NCI-H2171 (cell line): ENCODE data around the gene VPS45.
"Not testable (repeated sequence)": the region's sequence is repeated elsewhere in the genome, so short reads cannot be mapped to it uniquely, and the experiment has no call there.

Source experiments
- DNase-seq: peaks from one replicate; lab custom pipeline; 2025; lab: John Stamatoyannopoulos, UW

The VPS45 gene

DNA sequence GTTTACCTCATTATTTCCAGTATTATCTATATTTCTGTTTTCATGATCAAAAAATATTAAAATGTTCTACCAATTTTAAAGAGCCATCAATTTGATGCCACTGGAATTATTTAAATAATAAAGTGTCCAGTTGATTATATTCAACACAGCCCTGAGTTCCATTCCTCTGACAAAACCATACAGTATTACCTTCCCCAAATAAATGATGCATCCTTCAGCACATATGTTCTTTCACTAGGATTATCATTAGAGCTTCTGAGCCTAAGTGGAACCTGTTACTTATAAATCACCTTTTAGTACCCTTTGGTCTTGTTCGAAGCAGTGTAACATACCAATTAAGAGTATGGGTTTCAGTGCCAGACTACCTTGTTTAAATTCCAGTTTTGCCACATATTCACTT, 64.8 kb downstream of the VPS45 start:
- DNase-seq = no peak

DNA sequence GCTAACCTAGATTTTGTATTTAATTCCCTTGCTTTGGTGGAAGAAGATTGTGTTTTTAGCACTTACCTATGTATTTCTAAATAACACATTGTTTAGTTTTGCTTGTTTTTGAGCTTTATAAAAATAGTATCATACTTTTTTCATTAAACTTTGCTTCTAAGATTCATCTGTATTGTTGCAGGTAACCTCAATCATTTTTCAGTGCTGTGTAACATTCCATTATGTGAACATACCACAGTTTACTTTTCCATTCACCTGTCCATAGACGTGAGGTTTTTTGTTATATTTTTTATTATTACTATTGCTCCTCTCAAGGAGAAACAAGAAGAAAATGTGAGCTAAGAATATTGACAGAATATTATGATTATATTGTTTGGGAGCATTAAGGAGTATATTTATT, 67.0 kb downstream of the VPS45 start:
- no peak for DNase-seq

DNA sequence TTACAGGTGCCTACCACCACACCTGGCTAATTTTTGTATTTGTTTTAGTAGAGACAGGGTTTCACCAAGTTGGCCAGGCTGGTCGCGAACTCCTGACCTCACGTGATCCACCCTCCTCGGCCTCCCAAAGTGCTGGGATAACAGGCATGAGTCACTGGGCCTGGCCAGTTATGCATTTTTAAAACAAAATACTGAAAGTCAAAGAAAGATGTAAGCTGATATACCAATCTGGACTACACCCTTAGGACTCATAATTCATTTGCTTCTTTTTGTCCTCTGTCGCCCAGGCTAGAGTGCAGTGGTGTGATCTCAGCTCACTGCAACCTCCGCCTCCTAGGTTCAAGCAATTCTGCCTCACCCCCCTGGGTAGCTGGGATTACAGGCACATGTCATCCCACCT, 67.8 kb downstream of the VPS45 start:
- DNase-seq = not testable (repeated sequence)

DNA sequence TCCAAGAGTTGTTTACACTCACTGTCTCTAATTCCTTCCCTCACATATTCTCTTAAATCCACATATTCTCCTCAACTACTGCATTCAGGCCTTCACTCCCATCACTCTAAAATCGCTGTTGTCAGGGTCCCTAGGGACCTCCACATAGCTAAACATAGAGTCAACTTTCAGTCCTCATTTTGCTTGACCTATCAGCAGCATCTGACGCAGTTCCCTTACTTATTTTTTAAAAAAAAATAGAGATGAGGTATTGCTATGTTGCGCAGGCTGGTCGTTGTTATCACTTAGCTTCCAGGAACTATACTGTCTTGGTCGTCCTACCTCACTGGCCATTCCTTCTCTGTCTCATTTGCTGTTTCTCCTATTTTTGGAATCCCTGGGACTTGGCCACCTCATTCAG, 70.5 kb downstream of the VPS45 start:
- DNase-seq = no peak

DNA sequence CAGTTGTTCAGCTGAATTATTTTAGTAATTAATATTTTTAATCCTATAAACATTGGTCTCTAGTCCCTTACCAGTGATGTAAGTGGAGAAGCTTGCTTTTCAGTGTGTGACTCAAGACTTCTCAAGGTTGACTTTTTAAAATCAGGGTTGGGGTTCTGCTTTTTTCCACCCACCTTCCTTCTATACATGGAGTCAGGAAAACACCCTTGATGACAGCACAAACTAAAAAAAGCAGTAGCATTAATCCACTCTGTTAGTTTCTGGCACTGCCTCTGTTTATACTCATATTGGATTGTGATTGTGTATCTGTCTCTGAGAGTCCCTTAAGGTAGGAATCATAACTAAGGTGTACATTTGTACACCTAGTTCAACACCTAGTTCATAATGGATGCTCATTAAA, 73.9 kb downstream of the VPS45 start:
- DNase-seq = no peak

DNA sequence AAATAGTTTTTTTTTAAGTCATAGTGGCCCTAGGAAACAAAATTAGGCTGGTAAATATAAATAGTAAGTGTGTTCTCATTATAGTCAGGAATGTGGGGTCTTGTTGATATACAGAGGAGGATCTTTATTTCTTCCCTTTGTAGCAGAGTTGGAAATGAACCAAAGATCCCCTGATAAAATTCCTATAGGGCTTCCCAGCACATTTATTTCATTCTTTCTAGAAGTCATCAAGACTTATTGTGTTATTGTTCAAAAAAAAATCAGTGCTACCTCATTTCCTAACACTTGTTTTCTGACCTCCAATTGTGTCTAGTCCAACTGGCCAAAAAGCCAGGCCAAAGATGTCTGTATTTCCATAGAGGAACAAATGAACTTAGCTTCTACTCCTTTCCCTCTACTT, 74.5 kb downstream of the VPS45 start:
- DNase-seq = no peak

DNA sequence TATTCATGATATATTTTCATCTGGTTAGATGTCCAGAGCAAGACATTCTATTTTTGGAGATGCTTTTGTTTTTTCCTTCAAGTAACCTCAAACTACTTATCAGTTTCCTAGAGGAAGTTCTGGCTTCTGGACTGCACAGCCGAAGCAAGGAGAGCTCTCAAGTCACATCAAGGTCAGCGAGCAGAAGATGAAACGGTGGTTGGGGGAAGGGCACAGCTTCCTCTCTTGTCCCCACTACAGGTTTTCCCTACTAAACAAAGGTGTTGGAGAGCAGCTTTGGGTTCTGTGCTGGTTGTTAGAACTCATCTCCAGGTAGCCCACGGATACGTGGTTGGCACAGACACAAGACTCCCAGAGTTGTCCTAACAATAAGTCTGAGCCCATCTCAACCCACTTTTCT, 77.0 kb downstream of the VPS45 start:
- DNase-seq = no peak

DNA sequence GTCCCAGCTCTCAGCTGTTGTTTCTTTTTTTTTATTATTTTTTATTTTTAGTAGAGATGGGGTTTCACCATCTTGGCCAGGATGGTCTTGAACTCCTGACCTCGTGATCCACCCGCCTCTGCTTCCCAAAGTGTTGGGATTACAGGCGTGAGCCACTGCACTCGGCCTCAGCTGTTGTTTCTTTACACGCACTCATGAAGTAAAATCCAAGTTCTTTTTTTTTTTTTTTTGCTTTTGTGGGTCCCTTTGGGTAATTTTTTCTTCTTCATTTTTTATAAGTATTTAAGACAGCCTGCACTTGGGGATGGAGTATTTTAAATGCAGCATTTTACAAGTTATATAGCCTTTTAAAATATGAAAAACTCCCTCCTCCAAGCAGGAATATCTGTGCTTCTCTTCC, 78.4 kb downstream of the VPS45 start:
- not testable (repeated sequence) for DNase-seq

DNA sequence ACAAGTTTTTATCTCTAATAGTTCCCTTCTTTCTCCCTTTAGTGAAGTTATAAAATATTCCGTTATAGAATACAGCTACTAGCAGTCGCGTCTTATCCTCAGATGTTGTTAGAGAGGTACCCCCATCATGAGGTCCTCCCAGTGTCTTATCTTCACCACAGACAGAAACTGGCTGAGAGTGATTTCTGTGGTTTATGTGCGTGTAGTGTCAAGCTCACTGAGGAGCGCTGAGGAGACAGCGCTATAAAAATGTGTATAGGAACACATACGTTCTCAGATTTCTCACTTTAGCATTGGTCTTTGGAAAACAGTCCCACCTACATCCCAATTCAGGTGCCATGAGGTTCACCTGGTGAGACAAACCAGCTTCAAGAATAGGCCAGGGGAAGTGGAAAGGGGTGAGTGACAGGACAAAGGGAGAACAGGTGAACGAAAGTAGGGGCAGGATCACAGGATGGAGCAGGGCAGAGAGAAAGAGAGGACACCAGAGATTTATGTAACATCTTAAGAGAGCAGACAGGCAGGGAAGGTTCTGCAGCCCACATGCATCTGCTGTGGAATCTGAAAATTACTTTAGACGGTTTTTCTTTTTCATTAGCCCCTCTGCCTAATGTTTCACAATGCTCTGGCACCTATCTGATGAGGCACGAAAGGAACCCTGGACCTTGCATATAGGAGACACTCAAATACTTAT, 79.4 kb downstream of the VPS45 start:
- no peak for DNase-seq

DNA sequence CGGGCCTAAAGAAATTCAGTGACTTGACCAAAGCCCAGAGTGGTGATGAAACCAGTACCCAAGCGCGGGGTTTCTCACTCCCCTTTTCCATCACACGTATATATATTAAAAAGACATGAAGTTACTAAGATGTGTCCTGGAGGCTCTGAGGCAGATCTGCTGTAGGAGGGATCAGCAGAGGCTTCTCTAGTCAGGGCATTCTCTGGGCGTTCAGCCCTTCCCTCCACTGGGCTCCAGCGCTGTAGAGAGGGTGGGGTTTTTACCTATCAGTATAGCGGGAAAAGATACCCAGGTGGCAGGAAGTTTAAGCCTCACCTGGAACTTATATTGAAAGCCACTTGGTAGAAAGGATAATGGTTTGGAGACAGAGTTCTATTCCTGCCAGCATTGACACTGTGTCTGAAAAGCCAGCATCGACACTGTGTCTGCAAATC, 81.3 kb downstream of the VPS45 start:
- no peak for DNase-seq

DNA sequence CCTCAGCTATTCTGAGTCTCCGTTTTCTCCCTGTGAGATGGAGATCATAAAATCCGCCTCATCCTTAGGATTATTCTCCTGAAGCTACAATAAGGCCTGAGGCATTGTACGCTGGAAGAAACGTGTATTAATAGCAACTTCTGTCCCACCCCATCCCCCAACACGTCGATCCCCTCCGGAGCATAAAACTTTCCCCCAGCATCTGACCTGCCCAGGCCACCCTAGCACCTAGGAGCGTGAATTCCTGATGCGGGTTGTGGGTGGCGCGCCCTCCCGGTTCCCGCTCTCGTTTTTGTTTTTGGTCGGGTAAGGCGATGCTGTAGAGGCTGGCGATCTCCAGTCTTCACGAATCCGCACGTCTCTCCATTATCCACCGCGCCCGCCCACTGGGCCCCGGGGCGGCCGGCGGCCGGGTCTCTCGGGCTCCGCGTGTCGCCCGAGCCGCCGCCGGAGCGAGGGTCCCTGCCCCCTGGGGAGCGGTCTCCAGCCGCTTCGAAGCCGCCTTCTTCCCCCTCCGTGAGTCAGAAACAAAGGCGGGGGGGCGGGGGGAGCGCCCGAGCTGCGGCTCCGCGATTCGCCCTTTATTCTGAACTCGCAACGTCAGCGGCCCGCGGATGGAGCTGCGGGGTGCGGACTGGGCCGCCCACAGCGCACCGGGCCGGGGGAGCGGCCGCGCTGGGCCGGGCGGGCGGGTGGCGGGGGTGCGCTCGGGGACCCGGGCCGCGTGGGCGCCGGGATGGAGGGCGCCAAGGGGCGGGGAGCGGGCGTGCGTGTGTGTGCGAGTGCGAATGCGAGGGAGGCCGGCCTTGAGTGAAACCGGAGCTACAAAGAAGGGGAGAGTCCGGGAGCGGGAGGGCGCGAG, 81.9 kb downstream of the VPS45 start, which contains the start of gene PLEKHO1:
Gene PLEKHO1 (plus strand): TSS at position 646 of the 862 bp plus-strand sequence. CDS start 342 bp downstream, outside the sequence.
- peak; percentile 64 for DNase-seq

DNA sequence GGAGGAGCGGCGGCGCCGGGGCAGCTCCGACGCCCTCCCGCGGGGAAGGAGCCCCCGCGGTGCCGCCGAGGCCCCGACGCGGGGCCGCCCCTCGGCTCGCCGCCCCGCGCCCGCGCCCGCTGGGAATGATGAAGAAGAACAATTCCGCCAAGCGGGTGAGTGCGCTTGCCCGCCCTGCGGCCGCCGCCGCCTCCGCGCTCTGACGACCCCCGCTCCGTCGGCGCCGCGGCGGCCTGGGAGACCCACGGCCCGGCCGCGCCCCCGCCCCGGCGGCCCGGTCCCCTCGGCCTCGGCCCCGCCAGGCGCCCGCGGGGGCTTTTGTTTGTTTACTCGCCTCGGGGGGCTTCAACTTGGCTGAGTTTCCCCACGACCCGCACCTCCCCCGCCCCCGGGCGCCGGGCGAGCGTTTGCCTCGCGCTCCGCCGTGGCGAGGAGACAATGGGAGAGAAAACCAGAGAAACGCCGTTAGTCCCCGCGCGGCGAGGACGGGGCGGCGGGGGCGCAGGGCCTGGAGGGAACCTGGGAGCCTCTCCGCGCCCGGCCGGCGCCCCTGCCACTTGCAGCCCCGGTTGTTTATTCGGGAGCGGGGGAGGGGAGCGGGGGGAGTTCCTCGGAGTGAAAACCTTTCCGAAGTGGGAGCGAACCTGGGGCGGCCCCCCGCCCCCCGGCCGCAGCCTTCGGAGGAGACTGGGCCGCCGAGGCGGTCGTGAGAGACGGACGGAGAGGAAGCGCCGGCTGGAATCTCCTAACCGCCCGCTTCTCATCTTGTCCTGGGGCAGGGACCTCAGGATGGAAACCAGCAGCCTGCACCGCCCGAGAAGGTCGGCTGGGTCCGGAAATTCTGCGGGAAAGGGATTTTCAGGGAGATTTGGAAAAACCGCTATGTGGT, 82.8 kb downstream of the VPS45 start:
- DNase-seq = no peak

DNA sequence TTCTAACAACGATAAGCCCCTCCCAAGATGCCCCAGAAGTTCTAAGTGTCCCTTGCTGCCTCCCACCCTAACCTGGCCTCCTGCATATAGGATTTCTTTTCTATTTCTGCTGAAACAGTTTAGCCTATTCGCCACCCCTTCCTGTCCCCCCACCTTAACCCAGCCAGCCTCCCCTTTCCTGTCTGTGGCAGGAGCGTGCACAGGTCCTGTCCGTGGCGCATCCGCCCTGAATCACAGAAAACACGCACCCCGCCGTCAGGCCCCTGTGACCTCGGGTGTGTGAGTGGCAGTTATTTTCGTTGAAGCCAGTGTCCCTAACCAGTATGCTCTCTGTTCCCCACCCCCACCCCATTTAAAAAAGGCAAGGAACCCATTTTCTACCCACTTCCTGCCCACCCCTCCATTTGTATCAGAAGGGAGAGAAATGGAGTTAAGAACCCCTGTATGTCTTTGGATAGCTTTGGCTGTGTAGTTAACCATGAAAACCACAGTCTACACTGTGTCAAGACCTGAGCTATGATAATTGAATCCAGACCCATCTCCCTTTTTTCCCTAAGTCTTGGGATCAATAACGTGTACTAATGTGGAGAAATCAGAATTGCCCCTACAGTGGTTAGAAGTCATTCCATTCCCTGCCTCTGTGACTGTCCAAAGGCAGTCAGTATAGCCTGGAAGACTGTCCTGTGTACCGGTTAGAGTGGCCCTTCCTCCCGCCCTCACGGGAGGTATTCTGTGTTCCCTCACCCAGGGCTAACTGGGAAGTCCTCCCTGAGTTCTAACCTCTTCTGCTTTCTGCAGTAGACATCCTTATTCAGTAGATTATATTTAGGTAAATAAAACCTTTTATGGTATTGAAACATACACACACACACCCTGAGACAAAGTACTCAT, 84.0 kb downstream of the VPS45 start:
- DNase-seq = no peak

DNA sequence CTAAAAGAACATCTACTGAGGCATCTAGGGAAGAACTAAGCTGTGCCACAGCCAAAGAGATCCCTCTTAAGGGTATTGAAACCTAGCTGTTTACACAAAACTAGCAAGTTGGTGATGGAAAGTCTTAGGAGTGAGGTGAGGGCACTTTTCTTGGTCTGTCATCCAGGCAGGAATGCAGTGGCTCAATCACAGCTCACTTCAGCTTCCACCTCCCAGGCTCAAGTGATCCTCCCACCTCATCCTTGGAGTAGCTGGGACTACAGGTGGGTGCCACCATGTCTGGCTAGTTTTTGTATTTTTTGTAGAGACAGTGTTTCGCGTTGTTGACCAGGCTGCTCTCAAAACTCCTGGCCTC, 84.6 kb downstream of the VPS45 start:
- no peak for DNase-seq

DNA sequence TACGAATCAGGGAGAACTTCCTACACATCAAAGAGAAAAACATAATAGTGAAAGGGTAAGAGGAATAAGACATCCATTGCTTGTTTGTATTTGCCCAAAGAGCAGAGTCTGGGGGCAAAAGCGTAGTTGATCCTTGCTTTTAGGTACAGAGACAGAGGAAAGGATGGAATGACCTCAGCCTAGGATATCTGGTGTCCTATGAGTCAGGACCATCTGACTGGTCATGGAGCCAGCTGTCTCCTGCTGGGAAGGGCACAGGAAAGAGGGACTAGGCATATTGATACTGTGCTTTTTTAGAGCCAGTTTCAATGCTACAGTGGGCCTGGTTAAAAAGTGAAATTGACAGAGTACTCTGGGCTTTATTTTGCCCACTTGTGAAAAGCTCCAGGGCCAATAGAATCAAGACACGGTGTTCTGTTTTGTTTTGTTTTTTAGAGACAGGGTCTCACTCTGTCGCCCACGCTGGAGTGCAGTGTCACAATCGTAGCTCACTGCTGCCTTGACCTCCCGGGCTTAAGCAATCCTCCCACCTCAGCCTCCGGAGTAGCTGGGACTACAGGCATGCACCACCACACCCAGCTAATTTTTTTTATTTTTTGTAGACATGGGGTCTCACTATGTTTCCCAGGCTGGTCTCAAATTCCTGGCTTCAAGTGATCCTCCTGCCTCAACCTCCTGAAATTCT, 85.3 kb downstream of the VPS45 start:
- DNase-seq = no peak

DNA sequence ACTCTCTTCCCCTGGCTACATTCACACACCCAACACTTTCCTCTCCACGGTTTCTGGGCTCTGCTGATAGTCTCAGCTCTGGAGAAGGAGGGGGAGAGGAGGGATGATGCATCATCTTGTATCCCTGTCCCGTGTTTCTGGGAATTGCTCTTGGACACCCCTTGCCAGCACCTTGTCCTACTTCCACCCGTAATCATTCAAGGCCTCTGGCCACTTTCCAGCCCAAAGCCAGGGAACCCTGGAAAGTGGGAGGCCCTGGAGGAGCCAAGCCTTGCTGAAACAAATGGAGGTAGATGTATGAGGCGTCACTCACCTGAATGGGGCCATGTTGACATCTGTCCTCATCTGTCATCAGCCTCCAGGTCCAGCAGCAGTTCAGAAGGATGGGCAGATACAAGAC, 86.6 kb downstream of the VPS45 start:
- no peak for DNase-seq

DNA sequence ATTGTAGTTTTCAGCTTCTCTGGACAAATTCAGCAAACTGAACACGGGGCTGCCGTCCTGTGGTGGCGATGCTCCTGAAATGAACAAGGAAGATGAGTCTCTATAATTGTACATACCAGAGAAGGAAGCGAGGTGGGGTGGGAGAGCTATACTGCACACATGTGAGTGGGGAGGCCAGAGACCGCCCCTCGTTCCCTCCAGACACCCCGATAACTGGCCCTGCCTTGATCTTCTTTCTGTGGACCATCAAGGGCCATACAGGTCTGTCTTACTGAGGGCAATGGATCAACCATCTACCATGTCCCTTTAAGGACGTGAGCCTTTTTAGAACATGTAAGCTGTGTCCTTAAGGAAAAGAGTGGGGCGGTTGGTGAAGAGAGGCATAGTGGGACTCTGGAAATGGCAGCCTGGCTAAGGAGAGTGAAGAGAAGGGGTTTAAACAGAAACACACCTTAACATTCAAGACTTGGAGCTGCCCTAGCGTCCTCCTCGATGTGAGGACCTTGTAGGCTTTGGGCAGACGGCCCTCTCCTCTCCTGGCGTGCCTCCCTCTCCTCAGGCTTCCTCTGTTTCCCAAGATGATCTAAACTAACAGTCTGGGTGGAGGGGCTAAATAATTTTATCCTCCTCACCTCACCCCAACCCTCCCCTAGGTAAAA, 88.0 kb downstream of the VPS45 start:
- DNase-seq = no peak

DNA sequence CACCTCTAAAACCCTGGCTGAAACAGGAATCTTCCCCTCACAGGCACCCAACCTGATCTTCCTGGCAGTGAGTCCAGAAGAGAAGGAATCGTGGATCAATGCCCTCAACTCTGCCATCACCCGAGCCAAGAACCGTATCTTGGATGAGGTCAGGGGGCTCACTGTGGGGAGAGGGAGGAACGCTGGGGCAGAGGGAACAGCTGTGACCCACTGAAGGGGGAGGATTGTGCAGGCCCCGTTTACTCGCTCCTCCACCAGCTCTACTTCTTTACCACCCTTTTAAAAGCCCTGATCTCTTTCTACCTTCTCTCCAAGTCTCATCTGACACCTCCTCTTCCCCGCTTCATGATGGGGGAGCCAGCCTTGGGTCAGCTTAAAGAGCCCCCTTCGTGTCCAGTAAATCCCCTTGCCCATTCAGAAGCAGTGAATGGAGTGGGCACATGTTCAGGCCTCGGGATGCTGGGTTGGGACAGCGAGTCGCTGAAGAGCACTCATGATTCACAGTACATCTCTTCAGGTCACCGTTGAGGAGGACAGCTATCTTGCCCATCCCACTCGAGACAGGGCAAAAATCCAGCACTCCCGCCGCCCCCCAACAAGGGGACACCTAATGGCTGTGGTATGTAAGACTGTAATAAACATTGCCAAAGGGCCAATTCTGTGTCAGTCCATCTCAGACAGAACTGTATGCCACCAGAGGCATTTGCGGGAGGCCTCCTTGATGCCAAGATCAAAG, 89.5 kb downstream of the VPS45 start:
- DNase-seq = no peak

DNA sequence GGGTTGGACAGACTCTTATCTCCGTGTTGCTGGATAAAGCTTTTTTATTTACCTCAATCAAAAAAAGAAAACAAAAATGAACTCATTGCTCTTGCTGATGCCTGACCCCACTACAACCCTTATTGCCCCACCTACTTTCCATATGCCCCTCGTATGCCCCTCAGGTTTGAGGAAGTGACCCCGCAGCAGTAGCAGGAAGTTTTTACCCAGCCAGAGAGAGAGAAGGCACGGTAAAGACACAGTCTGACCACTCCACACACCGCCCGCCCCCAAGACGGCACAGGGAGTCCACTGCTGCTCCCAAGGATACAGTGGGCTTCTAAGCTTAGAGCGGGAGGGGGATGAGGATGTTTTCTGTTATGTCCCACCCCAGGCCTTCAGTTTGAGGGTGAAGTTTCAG, 92.0 kb downstream of the VPS45 start:
- no peak for DNase-seq
